HG02571 (cell line): ENCODE results near the gene CACNA1C.

Source experiments
- ATAC-seq: cut with Tn5 transposase; IDR thresholded peaks from one replicate; pipeline ENCODE4 v1.9.1; 2021; ENCODE audit warnings: mild to moderate bottlenecking, moderate library complexity; ENCODE audit not compliant: unreplicated experiment

Gene CACNA1C

GRCh38 chr12:2192231-2192630 is 139.4 kb downstream of the CACNA1C start:
- no peak for ATAC-seq

- no peak for ATAC-seq
These were observed 141.3 kb downstream of the CACNA1C start for GRCh38 chr12:2194060-2194459.

- ATAC-seq: no peak
These were observed 141.8 kb downstream of the CACNA1C start for GRCh38 chr12:2194571-2194970.

- ATAC-seq: no peak
These were observed 142.3 kb downstream of the CACNA1C start for GRCh38 chr12:2195085-2195484.

DNA sequence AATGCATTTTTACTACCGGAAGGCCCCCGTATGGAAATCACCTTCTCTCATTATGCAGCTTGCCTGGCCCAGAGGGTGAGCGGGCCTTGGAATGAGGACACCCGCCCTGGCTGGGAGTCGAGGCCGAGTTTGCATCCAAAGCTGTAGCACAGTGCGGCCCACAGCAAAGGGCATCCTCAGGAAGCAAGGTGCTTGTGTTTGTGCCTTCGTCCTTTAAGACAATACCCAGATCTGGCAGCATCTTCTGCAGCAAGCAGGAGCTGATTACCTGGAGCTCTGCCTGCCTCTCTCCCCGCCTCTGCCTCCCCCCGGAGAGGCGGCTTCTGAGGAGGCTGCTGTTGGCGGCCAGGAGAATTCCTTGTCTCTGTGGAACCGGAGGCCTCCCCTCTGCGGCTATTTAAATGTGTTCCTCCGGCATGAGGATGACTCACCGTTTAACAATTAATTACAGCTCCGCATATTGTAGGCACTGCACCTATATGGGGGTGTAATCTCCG is 145.3 kb downstream of the CACNA1C start:
- no peak for ATAC-seq

DNA sequence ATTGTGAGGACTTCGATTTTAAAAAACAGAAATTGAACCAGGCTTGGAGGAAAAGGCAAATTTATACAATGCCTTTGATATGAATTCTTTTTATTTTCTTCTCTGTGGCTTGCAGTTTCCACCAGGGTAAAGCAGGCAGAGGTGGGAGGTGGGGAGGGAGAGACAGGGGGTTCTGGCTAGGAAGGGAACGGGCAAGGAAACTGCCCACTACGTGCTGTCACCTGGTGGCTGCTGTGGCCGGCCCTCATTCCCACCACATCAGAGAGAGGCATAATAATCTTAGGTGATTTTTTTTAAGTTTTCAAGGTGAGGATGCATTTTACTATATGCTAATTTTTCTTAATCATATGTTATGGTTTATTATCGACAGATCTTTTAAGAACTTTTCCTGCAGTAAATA is 145.8 kb downstream of the CACNA1C start:
- no peak for ATAC-seq

- ATAC-seq: no peak
These were observed 153.2 kb downstream of the CACNA1C start for GRCh38 chr12:2205996-2206395.

DNA sequence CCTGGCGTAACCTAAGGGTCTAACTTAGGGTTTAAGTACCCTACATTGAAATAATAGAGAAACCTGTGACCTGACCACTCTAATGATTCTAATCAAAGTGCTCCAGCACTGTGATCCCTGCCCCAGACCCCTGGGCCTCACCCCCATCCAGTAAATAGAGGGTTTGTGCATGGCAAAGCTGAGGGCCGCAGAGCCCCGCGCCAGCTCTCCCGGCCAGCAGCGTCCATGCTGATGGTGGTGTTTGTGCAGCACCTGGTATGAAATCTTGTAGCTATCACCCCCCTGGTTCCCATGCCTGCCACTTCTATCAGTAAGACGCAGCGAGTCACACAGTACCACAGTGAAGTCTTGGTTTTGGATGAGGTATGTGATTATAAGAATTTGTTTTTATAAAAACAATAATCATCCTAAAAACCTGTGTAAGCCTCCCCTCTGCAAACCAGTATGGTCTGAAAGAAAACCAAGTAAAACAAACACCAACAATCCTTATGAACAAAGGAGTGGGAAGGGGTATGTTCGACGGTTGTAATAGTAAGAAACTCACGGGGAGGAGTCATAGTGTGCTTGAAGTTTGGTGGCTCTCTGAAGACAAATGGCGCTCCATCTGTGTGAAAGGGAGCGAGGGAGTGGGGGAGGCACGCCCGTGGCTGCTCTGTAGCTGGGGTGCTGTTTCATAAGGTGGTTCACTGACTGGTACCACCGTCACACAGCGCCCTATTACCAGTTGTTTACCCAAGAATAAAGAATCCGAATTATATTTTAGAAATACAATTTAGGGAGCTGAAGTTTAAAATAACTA is 156.2 kb downstream of the CACNA1C start:
- ATAC-seq: no peak

GRCh38 chr12:2211119-2211518 is 158.3 kb downstream of the CACNA1C start:
- ATAC-seq: no peak

GRCh38 chr12:2212537-2212936 is 159.8 kb downstream of the CACNA1C start:
- no peak for ATAC-seq

- ATAC-seq: no peak
These were observed 160.4 kb downstream of the CACNA1C start for GRCh38 chr12:2212971-2213869.

DNA sequence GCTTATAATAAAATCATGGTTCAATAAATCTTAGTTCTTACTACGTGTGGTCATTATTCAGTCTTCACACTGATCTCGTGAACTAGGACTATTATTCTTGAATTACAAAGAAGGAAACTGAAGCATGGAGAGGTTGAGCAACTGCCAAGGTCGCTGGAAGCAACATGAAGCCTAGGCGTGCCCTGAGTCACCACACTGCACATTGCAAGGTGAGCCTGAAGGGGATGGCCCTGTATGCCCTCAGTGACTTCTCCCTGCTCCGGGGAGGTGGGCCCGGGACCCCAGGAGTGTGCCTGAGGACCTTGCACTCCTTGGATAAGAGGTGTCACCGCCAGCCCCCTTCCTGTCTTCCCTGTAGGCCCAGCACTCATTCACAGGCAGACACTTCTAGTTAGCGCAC is 161.6 kb downstream of the CACNA1C start:
- no peak for ATAC-seq

DNA sequence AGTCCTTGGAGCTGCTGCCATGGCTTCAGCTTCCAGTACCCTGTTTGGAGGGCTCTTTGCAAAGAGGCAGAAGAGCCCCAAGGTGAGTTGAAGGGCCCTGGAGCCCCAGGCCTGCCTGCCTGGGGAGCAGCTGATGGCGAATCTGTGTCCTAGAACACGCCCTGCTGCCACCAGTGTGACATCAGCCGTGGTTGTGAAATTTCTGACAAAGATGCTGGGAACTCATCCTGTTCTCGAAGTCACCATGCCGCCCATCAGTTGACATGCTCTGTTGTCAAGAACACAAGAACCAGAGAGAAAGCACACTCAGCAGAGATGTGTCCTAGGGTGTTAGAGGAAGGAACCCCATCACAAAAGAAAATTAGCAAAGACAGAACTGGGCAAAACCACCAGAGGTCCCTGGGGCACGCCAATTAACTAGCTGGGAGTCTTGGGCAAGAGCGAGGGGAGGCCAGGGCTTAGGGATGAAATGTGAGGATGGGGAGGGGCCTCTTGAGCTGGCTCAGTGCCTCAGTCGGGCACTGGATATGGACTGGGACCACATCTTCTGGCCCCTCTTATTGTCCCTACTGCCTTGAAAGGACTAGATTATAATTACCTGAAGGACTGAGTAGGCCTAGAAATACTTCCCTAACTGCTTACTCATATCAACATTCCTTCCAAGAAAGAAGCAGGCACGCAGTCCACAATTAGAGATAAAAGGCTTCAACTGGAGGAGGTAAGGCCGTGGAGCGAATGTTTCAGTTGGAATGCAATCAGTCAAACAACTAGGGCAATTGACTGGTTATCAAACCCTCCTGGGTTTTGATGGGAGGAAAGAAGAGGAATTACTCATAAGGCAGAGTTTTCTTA is 163.1 kb downstream of the CACNA1C start:
- ATAC-seq: no peak

- ATAC-seq: no peak
These were observed 165.9 kb downstream of the CACNA1C start for GRCh38 chr12:2218706-2219105.

- ATAC-seq: no peak
These were observed 168.3 kb downstream of the CACNA1C start for GRCh38 chr12:2221030-2221621.

- ATAC-seq: no peak
These were observed 169.9 kb downstream of the CACNA1C start for GRCh38 chr12:2222691-2223090.

GRCh38 chr12:2224961-2225360 is 172.2 kb downstream of the CACNA1C start:
- no peak for ATAC-seq

- ATAC-seq: no peak
These were observed 172.9 kb downstream of the CACNA1C start for GRCh38 chr12:2225696-2226095.

GRCh38 chr12:2226641-2227040 is 173.9 kb downstream of the CACNA1C start:
- ATAC-seq: no peak

DNA sequence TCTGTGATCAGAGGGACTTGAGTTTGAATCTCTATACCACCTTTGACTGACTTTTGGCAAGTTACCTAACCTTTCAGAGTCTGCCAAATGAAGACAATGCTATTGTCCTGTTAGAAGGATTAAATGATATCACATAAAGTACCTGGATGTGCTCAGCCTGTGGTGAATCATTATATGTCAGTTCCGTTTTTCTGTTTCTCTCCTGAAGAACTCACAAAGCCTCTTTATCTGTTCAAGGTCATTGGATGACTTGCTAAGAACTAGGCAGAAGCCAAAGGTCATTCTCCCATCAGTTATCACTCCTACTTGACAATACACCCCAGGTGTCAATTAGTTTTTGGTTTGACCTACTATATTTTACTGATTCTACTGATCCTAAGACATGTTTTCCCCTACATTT is 174.6 kb downstream of the CACNA1C start:
- ATAC-seq: no peak

DNA sequence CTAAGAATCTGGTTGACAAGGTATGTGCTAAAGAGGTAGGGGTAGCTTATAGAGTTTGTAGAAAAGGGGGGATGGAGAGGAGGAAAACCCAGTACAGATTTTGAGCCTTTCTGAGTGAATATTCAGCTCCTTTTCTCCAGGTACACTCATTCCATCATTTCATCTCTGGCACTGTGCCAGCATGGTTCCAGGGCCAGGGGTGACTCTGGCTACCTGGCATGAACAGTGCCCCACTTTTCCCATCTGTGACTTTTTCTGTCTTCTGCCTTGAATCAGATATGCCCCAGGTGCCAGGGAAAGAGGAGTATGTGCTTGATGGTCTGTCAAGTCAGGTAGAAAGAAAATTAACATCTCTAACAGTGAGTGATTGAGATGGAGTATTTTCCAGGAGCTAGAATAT is 175.7 kb downstream of the CACNA1C start:
- no peak for ATAC-seq
